Muscle layer of duodenum (tissue), 2 donors: ENCODE measurements around the gene CADPS2.

Experiments used
- H3K27ac ChIP-seq: one replicate; pipeline ENCODE4 v1.7.0; 2013; ENCODE audit warnings: mild to moderate bottlenecking, low read length
- H3K27me3 ChIP-seq: one replicate; pipeline ENCODE4 v1.7.0; 2013; ENCODE audit warnings: low read depth, mild to moderate bottlenecking, control low read depth, low read length
- H3K36me3 ChIP-seq, 2 donors: one replicate each; pipeline ENCODE4 v1.7.0; 2013; ENCODE audit warnings: low read length in 2 of 2, control low read depth in 1 of 2, mild to moderate bottlenecking in 1 of 2; ENCODE audit not compliant: insufficient read depth in 2 of 2, control insufficient read depth in 1 of 2
- H3K4me1 ChIP-seq, 2 donors: one replicate each; pipeline ENCODE4 v1.7.0; 2013; ENCODE audit warnings: low read length in 2 of 2, mild to moderate bottlenecking in 2 of 2, control low read depth in 1 of 2, moderate library complexity in 1 of 2; ENCODE audit not compliant: insufficient read depth in 2 of 2, control insufficient read depth in 1 of 2
- H3K4me3 ChIP-seq, 2 donors: one replicate each; pipeline ENCODE4 v1.7.0; 2013; ENCODE audit warnings: low read length in 2 of 2, low read depth in 1 of 2, mild to moderate bottlenecking in 1 of 2
- H3K9me3 ChIP-seq, 2 donors: one replicate each; pipeline ENCODE4 v1.7.0; 2013; ENCODE audit warnings: low read length in 2 of 2, control low read depth in 1 of 2, mild to moderate bottlenecking in 1 of 2; ENCODE audit not compliant: control insufficient read depth in 1 of 2
- donor health status: healthy.

CADPS2 gene

GRCh38 chr7:122309421-122309820 is 576.8 kb downstream of the CADPS2 start:
- H3K4me3 ChIP-seq = no peak overlapping the region
- H3K36me3 ChIP-seq = no peaks in the 10 kb centered on the region
- no peak overlapping the region for H3K27ac ChIP-seq
- peaks cover 0 to 4% of the 10 kb centered on the region in 2 donors for H3K9me3 ChIP-seq
- H3K4me1 ChIP-seq = peaks cover 0 to 44% of the 10 kb centered on the region in 2 donors
- peaks cover 92% of the 10 kb centered on the region for H3K27me3 ChIP-seq

- no peaks in the 10 kb centered on the region for H3K9me3 ChIP-seq
- H3K4me1 ChIP-seq = peaks cover 0 to 52% of the 10 kb centered on the region in 2 donors
- peaks cover 92% of the 10 kb centered on the region for H3K27me3 ChIP-seq
- no peak overlapping the region for H3K27ac ChIP-seq
- H3K4me3 ChIP-seq = no peak overlapping the region
- H3K36me3 ChIP-seq = no peaks in the 10 kb centered on the region
Measured at GRCh38 chr7:122307228-122307621, 579.0 kb downstream of the CADPS2 start.

- no peak overlapping the region for H3K27ac ChIP-seq
- peaks cover 0 to 51% of the 10 kb centered on the region in 2 donors for H3K4me1 ChIP-seq
- peaks cover 92% of the 10 kb centered on the region for H3K27me3 ChIP-seq
- H3K36me3 ChIP-seq = no peaks in the 10 kb centered on the region
- H3K4me3 ChIP-seq = peak overlapping the region in 1 of 2 donors; percentile 57
- H3K9me3 ChIP-seq = no peaks in the 10 kb centered on the region
Measured at GRCh38 chr7:122306320-122307227, 579.7 kb downstream of the CADPS2 start.

- Histone ChIP-seq H3K4me3 (peak overlapping the region; percentile 21 to 57), H3K36me3 (no peaks in the 10 kb centered on the region), H3K4me1 (peaks cover 0 to 51% of the 10 kb centered on the region in 2 donors), H3K9me3 (no peaks in the 10 kb centered on the region), H3K27me3 (peaks cover 92% of the 10 kb centered on the region), H3K27ac (no peak overlapping the region)
Measured at GRCh38 chr7:122305475-122306319, 580.6 kb downstream of the CADPS2 start.

- Histone ChIP-seq H3K27ac (no peak overlapping the region), H3K4me1 (peaks cover 0 to 51% of the 10 kb centered on the region in 2 donors), H3K4me3 (peak overlapping the region in 1 of 2 donors; percentile 57), H3K27me3 (peaks cover 92% of the 10 kb centered on the region), H3K36me3 (no peaks in the 10 kb centered on the region), H3K9me3 (no peaks in the 10 kb centered on the region)
Measured at GRCh38 chr7:122304996-122305421, 581.3 kb downstream of the CADPS2 start.

DNA sequence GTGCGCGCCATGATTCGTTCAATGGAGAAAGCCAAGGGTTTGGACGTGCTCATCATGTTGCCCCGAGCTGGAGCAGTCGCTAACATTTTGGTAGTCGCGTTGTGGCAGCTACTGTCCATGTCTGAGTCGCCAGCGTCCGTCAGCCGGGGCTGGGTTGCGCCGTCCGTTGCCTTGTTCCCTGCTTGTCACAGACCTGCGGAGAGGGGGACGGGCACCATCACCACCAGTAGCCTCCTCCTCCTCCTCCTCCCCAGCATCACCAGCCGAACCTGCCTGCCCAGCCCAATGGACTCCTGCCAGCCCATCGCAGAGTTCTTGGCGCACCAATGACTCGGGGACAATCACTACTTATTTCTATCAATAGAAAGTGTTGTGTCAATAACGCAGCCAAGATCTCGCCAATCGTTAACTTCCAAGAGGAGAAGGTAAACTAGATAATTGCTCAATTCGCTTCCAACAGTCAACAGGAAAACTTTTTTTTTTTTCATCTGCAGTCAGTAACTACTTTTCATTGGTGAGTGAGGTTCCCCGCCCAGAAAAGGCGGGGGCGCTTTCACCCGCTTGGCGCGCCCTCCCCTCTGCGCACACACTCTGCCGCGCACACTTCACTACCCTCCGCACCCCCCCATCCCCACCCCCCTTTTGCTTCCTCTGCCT is 581.8 kb downstream of the CADPS2 start, which contains the start of gene FEZF1:
Gene FEZF1, minus strand, starts transcription at position 432 of the 657 bp plus-strand sequence. Its CDS starts 313 bp downstream, at position 119.
- H3K27me3 ChIP-seq = peaks cover 92% of the 10 kb centered on the region
- H3K4me3 ChIP-seq = peak within 1 kb of the TSS; percentile 21 to 57
- no peaks in the 10 kb centered on the region for H3K9me3 ChIP-seq
- H3K4me1 ChIP-seq = peaks cover 0 to 56% of the 10 kb centered on the region in 2 donors
- no peak within 1 kb of the TSS for H3K27ac ChIP-seq
- no peaks in the 10 kb centered on the region for H3K36me3 ChIP-seq

DNA sequence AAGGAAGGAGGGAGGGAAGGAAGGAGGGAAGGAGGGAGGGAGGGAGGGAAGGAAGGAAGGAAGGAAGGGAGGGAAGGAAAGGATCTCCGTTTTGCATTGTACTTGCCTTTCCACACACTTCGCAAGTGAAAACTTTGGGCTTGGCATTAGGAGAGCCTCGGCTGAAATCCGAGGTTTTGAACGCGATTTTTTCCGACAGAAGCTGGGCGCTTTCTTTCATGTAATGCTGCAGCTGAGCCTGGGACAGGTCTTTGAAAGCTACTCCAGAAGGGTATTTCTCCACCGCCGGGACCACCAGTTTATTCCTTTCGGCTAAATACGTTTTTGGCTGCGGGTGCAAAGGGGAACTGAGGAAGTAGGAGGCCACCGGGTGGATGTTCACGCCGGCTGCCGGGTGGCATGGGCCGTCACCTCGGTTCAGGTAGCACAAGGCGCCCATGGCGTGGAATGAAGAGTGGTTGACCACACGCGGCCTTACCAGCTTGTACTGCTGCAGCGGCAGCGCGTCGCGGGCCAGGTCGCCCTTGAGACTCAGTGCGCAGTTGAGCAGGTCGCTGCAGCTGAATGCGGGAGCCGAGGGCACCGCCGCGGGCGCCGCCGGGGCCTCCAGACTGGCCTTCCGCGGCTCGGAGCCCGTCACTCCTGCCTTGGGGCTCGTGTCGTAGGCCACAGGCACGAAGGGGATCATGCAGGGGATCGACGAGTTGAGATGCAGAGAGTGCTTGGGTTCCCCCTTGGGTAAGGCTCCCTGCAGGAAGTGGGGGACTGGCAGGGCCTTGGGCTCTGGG is 582.5 kb downstream of the CADPS2 start:
- H3K27ac ChIP-seq = no peak overlapping the region
- peak overlapping the region in 1 of 2 donors; percentile 57 for H3K4me3 ChIP-seq
- H3K27me3 ChIP-seq = peaks cover 91% of the 10 kb centered on the region
- no peaks in the 10 kb centered on the region for H3K9me3 ChIP-seq
- H3K4me1 ChIP-seq = peaks cover 0 to 56% of the 10 kb centered on the region in 2 donors
- H3K36me3 ChIP-seq = no peaks in the 10 kb centered on the region

DNA sequence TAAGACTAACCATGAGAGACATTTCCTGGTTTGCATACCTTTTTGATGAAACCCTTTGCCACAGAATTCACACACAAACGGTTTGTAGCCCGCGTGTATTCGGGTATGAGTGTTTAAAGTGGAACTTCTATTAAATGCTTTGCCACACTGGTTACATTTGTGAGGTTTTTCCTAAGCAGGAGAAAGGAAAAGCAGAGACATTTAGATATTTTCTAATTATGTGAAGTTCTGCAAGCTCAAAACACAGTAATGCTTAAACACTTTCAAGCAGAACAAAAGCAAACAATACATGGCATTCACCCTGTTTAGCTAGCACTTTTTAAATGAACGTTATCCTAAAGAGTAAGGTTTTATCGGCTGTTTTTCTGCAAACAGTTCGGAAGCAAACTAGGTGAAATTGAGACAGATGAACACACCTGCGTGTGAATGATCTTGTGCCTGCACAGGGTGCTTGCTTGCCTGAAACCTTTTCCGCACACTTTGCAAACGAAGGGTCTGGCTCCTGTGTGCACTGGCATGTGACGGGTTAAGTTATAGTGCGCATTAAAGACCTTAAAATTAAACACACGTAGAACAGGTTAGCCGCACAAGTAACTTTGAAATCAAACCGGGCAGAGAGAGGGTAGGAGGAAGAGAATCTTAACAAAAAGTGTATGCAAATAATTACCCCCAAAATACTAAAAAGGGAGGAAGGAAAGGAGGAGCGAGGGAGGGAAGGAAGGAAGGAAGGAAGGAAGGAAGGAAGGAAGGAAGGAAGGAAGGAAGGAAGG is 583.3 kb downstream of the CADPS2 start:
- H3K27ac ChIP-seq = no peak overlapping the region
- H3K4me3 ChIP-seq = no peak overlapping the region
- H3K9me3 ChIP-seq = no peaks in the 10 kb centered on the region
- peaks cover 0 to 56% of the 10 kb centered on the region in 2 donors for H3K4me1 ChIP-seq
- peaks cover 88% of the 10 kb centered on the region for H3K27me3 ChIP-seq
- no peaks in the 10 kb centered on the region for H3K36me3 ChIP-seq

DNA sequence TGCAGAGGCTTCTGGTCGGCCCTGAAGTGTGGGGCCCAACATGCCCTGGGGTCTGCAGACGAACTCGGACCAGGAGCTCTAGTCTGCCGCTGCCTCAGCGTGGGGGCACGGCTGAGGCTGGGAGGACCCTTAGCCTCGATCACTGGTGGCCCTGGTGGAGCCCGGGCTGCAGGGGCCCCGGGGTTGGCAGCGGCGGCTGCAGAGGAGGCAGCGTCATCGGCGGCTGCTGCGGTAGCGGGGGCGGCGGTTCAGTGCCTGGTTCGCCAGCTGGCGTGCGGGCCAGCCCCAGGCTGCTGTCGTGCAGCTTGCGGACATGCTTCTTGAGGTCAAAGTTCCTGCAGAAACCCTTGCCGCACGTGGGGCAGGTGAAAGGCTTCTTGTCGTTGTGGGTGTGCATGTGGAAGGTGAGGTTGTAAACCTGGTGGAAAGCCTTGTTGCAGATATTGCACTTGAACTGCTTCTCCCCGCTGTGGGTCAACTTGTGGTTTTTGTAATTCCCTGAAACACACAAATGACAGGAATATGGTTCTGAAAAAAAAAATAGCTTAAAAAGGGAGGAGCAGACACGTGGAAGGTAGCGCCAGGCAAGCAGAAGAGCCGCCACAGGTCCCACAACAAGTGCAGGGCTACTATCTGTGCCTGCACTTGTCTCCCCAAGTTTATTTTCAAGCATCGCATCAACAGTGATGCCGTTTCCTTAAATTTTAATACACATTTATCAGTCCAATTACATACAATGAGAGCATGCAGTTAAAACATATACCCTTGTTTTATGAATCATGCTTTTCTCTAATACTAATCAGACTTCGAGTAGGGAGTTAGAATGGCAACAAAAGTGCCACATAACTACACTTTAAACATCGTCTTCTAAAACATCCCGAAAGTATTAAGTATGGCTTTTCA is 584.2 kb downstream of the CADPS2 start:
- Histone ChIP-seq H3K27ac (no peak overlapping the region), H3K27me3 (peaks cover 80% of the 10 kb centered on the region), H3K4me1 (peaks cover 0 to 54% of the 10 kb centered on the region in 2 donors), H3K9me3 (no peaks in the 10 kb centered on the region), H3K4me3 (no peak overlapping the region), H3K36me3 (no peaks in the 10 kb centered on the region)
